Calu3 (cell line): ENCODE measurements around the gene DYSF. TPM values are rescaled to one million over a fixed set of nuclear protein-coding genes. Genes with fewer than 3 reads are reported as not detected.

Source experiments
- BruUV-seq: library from RNA; stranded (reverse); fragments of 400-500 nt; replicated peaks from 2 replicates; lab custom pipeline; 2021; lab: Mats Ljungman, UMichigan
- CTCF ChIA-PET: fragments of 300-600 bp; sonication (Branson Sonifier 250); formaldehyde crosslinking; loops from one replicate; lab custom pipeline; 2022; ENCODE audit warnings: antibody characterized with exemption; lab: Charles Lee
- DNase-seq: peaks from one replicate; pipeline ENCODE4 v3.0.0; 2022
- H3K27ac Mint-ChIP-seq: one replicate; pipeline ENCODE4 v1.8.0; 2022; ENCODE audit warnings: mixed read lengths; ENCODE audit not compliant: unreplicated experiment
- H3K27me3 Mint-ChIP-seq: one replicate; pipeline ENCODE4 v1.8.0; 2022; ENCODE audit warnings: mixed read lengths; ENCODE audit not compliant: unreplicated experiment
- H3K36me3 Mint-ChIP-seq: one replicate; pipeline ENCODE4 v1.8.0; 2022; ENCODE audit warnings: mild to moderate bottlenecking, moderate library complexity, mixed read lengths; ENCODE audit not compliant: insufficient read depth, unreplicated experiment
- H3K4me1 Mint-ChIP-seq: one replicate; pipeline ENCODE4 v1.8.0; 2022; ENCODE audit warnings: mild to moderate bottlenecking, low read depth, mixed read lengths; ENCODE audit not compliant: unreplicated experiment
- H3K4me3 Mint-ChIP-seq: one replicate; pipeline ENCODE4 v1.8.0; 2022; ENCODE audit warnings: mild to moderate bottlenecking, low read depth, moderate library complexity, mixed read lengths; ENCODE audit not compliant: unreplicated experiment
- H3K9me3 Mint-ChIP-seq: one replicate; pipeline ENCODE4 v1.8.0; 2022; ENCODE audit warnings: low read depth, mixed read lengths; ENCODE audit not compliant: unreplicated experiment
- intact Hi-C: fragments of 100-400 bp; cut with micrococcal nuclease; formaldehyde crosslinking; loops from one replicate; pipeline ENCODE4 v1.10.0; 2022; ENCODE audit not compliant: unreplicated experiment
- total RNA-seq: library from RNA; stranded (reverse); gene quantifications from 2 replicates; pipeline ENCODE4 v1.2.3, GENCODE V29; 2022
- TF ChIP-seq, protein P1 (sequence below): fragments of 200-600 bp; IDR thresholded peaks from one replicate; pipeline ENCODE4 v1.8.0; 2022; ENCODE audit warnings: antibody characterized with exemption; ENCODE audit not compliant: unreplicated experiment

Gene DYSF
- total RNA-seq, 1 experiment from 2014 or later, result 3.2 TPM

DNA sequence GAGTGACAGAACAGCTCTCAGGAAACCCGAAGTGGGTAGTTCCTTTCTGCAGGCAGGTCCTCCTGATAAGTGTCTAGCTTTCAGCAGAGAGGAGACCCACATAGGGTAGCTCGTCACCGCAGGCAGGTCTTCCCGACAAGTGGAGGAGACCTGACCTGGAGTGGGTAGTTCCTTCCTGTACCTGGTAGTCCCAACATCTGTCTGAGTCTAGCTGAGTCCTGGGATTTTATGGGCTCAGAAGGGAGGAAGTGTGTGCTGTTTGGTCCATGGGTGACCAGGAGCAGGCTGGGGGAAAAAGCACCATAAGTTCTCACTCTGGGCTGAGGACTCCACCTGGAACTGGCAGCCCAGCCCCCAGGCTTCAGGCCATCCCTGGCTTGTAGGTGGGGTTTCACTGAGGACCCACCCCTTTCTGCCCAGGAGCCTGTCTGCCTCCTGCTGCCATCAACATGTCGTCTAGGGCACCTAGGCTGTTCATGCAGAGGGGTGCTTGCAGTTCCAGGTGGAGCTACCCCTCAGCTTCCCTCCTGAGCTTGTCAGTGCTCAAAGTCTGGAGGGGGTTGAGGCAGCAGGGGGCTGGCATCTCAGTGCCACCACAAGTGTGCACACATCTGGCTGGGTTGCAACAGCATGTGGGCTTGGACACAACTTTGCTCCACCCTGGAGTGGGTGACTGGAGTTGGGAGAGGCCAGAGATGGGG, 9.4 kb downstream of the DYSF start:
- no peaks in the 10 kb centered on the region for H3K9me3 Mint-ChIP-seq
- peaks cover 21% of the 10 kb centered on the region for H3K4me1 Mint-ChIP-seq
- H3K27me3 Mint-ChIP-seq, result peaks cover 12% of the 10 kb centered on the region
- H3K27ac Mint-ChIP-seq, result no peak overlapping the region
- no TSS peak for BruUV-seq
- DNase-seq, result no peak
- TF ChIP-seq, protein P1, sequence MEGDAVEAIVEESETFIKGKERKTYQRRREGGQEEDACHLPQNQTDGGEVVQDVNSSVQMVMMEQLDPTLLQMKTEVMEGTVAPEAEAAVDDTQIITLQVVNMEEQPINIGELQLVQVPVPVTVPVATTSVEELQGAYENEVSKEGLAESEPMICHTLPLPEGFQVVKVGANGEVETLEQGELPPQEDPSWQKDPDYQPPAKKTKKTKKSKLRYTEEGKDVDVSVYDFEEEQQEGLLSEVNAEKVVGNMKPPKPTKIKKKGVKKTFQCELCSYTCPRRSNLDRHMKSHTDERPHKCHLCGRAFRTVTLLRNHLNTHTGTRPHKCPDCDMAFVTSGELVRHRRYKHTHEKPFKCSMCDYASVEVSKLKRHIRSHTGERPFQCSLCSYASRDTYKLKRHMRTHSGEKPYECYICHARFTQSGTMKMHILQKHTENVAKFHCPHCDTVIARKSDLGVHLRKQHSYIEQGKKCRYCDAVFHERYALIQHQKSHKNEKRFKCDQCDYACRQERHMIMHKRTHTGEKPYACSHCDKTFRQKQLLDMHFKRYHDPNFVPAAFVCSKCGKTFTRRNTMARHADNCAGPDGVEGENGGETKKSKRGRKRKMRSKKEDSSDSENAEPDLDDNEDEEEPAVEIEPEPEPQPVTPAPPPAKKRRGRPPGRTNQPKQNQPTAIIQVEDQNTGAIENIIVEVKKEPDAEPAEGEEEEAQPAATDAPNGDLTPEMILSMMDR, result no peak
- no peak overlapping the region for H3K4me3 Mint-ChIP-seq
- H3K36me3 Mint-ChIP-seq, result peaks cover 6% of the 10 kb centered on the region
- intact Hi-C loops, result no loop called here
- CTCF ChIA-PET, result no interaction called here

DNA sequence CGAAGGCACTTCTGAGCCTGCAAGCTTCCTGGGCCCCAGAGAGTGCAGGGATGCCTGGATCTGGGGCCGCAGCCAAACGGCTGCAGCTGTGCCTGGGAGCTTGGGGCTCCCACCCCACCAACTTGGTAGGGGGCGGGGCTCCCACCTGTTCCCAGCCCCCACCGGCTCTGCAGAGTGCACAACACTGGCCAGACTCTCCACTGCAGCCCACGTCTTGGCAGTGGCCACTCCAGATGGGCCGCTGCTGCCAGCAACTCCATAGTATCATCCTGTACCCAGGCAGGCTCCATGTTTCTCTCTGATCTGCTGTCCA, 9.9 kb downstream of the DYSF start:
- Mint-ChIP-seq H3K4me3 (no peak overlapping the region), H3K27me3 (peaks cover 17% of the 10 kb centered on the region), H3K27ac (no peak overlapping the region), H3K36me3 (peaks cover 6% of the 10 kb centered on the region), H3K4me1 (peaks cover 16% of the 10 kb centered on the region), H3K9me3 (no peaks in the 10 kb centered on the region)
- CTCF ChIA-PET, result no interaction called here
- BruUV-seq, result no TSS peak
- TF ChIP-seq, protein P1, result no peak
- intact Hi-C loops, result no loop called here
- DNase-seq, result no peak

DNA sequence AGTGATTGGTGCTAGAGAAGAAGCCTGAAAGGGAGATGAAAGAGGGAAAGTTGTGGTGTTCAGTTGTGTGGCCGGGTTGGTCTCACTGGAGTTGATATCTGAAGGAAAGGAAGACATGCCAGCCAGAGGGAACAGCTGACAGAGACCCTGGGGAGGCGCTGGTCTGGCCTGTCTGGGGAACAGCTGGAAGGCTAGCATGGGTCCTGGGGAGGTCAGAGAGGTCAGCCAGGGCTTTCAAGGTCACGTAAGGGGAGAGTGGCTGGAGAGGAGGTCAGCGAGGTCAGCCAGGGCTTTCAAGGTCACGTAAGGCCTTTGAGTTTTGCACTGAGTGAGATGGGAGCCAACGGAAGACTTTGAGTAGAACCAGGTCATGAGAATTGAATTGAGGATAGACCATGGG, 11.0 kb downstream of the DYSF start:
- DNase-seq, result no peak
- Mint-ChIP-seq H3K4me3 (no peak overlapping the region), H3K36me3 (peaks cover 6% of the 10 kb centered on the region), H3K9me3 (no peaks in the 10 kb centered on the region), H3K27ac (no peak overlapping the region), H3K27me3 (peaks cover 25% of the 10 kb centered on the region), H3K4me1 (peaks cover 8% of the 10 kb centered on the region)
- intact Hi-C loops, result no loop called here
- TF ChIP-seq, protein P1, result no peak
- CTCF ChIA-PET, result interaction anchor here (0.6 to 1.0 kb wide), 2 partner anchors 15 to 31 kb away, joined by 3 read pairs; no protein-coding TSS in a partner anchor
- no TSS peak for BruUV-seq

DNA sequence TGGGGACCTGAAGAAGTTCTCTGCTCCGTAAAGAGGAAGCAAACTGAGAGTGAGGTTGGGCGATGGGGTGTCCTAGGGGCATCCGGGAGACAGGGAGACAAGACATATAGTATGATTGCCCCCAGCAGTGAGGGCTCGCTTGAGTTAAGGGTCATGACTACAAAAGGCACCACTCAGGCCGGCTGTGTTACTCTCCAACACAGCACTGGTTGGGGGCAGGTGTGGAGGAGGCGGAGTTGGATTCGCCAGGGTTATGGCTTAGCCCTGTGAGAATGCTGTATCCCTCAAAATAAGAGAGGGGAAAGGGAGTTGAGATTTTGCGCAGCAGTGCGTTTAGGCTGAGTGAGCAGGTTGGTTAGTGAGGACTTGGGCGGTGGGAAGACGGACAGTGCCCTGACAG, 12.0 kb downstream of the DYSF start:
- Mint-ChIP-seq H3K4me1 (peaks cover 8% of the 10 kb centered on the region), H3K36me3 (peaks cover 6% of the 10 kb centered on the region), H3K27me3 (peaks cover 25% of the 10 kb centered on the region), H3K4me3 (no peak overlapping the region), H3K27ac (no peak overlapping the region), H3K9me3 (no peaks in the 10 kb centered on the region)
- DNase-seq, result no peak
- TF ChIP-seq, protein P1, result no peak
- BruUV-seq, result no TSS peak
- CTCF ChIA-PET, result interaction anchor here (0.7 to 1.0 kb wide), 2 partner anchors 15 to 30 kb away, joined by 3 read pairs; no protein-coding TSS in a partner anchor
- intact Hi-C loops, result no loop called here
